GM21576 (cell line): ENCODE results near the gene UTY.

Source experiments
- ATAC-seq: cut with Tn5 transposase; IDR thresholded peaks from one replicate; pipeline ENCODE4 v1.9.1; 2021; ENCODE audit warnings: mild to moderate bottlenecking, moderate library complexity; ENCODE audit not compliant: unreplicated experiment

Gene UTY

DNA sequence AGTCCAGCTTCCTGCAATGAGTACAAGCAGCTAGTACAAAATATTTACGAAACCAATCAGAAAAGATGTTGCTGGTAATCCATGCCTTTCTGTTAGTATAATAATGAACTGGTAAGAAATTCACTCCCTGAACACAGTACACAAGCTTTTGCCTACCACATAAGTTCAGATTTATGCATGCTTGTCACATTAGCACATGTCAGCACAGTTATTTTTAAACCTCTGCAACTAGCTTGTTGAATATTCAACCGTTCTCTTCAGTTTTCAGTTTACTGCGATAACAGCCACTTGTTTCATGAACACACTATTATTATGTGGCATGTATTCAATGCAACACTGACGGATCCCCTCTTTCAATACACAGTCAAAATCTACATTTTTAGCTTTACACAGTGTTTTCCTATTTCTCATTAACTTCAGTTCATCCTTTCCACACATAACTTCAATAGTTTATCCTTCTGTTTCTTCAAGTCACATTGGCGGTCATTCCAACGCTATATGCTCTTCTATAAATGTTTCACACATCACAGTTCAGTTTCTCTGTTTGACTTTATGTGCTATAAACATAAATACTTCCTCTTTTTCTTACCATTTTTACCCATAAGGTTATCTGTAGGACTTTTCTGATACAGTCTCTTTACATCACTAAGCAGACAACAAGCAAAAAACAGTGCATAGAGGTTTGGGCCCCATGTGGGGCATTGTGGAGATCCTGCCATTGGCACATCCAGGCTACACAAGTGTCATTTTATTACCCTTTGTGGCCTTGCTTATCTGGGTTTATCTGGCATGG lies 62.8 kb downstream of the UTY start:
- ATAC-seq: no peak

DNA sequence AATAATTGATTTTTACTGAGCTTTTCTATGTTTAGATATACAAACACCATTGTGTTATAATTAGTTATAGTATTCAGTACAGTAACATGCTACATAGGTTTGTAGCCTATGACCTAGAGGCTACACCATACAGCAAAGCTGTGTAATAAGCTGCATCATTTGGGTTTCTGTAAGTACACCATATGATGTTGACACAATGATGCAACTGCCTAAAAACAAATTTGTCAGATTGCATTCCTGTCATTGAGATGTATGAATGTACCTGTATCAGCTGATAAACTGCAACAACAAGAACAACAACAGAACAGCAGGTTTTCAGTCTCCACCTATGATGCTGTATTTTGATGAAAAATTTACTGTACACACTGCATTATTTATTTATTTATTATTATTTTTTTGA lies 64.3 kb downstream of the UTY start:
- no peak for ATAC-seq

DNA sequence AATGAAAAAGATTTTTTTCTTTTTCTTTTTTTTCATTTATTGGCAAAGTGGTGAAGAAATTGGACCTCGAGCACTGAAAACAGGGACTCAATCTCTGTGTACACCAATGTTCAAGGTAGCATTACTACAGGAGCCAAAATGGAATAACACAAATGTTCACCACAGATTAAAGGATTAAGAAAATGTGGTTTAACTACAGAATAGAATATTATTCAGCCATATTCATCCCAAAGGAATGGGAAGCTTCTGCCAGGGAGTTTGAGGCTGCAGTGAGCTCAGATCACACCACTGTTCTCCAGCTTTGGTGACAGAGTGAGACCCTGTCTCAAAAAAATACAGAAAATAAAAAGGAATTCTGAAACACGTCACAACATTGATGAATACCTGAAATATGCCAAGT lies 81.0 kb downstream of the UTY start:
- no peak for ATAC-seq

DNA sequence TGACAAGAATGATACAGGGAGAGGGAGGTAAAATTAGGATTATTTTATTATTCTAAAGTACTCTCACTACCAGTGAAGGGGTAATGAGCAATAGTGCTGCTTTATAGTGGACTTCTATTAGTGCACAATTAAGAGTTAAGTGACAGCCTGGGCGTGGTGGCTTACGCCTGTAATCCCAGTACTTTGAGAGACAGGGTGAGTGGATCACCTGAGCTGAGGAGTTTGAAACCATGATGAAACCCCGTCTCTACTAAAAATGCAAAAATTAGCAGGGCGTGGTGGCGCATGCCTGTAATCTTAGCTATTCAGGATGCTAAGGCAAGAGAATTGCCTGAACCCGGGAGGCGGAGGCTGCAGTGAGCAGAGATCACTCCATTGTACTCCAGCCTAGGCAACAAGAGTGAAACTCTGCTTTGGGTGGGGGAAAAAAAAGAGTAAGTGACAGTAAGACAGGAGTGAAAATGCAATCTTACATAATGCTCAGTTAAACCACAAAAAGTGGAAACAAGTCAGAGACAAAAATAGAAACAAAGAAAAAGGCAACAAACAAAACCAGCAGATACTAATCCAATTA lies 98.6 kb downstream of the UTY start:
- no peak for ATAC-seq

DNA sequence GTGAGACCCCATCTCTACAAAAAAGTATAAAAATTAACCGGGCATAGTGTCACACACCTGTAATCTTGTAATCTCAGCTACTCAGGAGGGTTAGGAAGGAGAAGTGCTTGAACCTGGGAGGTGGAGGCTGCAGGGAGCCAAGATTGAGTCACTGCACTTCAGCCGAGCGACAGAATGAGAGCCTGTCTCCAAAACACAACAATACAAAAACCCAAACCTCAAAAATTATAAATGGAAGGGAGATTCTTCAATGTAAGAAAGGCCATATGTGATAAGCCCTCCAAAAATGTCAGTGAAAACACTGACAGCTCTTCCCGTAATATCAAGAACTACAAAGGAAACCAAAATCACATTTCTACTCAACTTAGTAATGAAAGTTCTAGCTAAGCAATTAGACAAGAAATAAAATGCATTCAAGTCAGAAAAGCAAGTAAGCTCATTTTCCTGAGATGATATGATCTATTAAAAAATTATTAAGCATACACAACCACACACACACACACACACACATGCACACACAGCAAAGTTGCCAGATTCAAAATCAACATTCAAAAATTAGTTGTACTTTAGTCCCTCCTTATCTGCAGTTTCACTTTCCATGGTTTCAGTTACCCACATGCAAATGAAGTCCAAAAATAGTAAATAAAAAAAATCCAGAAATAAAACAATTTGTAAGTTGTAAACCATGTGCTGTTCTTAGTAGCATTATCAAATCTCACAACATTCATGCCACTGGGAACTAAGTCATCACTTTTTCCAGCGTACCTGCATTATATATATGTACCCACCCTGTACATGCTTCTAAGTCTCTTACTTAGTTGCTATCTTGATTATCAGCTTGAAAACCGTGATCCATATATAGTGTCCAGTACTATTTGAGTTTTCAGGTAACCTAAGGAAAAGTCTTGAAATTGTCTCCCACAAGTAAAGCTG lies 108.7 kb downstream of the UTY start:
- ATAC-seq: no peak

DNA sequence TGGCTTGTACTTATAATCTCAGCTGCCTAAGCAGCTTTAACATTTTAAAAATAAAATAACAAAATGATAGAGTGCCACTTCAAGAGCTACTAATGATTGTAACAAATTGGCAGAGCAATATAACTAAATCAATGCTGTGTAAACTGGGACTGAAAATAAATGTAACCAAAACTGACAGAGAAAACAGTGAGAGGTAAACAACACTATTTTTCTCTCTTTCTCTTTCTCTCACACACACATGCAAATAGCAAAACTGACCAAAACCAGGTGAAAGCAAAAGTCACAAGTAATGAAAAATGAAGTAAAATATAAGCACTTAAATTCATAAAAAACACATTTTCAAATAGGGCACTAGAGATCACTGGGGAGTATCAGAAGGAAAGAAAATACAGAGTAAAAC lies 109.6 kb downstream of the UTY start:
- no peak for ATAC-seq

DNA sequence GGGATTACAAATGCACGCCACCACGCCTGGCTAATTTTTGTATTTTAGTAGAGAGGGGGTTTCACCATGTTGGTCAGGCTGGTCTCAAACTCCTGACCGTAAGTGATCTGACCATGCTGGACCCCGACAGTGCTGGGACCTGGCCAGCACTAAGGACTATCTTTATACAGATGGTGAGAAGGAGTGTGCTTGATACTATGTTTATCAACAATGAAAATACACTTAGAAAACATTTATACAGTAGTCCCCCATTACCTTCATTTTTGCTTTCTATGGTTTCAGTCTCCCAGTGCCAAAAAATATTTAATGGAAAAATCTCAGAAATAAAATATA lies 111.4 kb downstream of the UTY start:
- ATAC-seq: no peak

DNA sequence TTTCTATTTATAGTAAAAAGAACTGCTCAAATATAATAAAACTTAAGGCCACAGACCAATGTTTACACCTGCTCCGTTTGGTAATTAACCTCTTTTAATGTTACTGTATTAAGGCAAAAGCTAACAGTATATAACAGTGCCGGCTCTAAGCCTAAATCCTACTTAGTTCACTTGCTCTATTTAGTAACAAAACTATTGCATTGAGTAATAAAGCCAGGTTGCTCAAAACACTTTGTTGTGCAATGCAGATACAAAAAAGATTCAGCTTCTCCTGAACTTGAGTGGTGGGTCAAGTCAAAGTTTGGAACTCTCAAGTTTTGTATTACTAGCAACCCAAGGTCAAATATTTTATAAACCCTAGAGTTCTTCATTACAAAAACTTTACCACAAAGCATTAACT lies 116.2 kb downstream of the UTY start:
- ATAC-seq: no peak

DNA sequence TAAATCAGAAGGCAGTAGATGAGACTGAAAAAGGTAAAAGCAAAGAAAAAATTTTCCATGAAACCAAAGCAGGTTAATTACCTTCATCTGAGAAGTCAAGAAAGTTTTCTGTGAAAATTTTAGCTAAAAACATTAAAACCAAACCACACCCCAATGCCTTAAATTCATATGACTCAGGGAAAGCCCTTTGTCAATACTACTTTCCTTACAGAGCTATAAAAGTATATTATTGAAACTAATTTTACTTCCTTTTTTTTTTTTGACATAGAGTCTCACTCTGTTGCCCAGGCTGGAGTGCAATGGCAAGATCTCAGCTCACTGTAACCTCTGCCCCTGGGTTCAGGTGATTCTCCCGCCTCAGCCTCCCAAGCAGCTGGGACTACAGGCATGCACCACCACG lies 117.2 kb downstream of the UTY start:
- ATAC-seq: no peak

DNA sequence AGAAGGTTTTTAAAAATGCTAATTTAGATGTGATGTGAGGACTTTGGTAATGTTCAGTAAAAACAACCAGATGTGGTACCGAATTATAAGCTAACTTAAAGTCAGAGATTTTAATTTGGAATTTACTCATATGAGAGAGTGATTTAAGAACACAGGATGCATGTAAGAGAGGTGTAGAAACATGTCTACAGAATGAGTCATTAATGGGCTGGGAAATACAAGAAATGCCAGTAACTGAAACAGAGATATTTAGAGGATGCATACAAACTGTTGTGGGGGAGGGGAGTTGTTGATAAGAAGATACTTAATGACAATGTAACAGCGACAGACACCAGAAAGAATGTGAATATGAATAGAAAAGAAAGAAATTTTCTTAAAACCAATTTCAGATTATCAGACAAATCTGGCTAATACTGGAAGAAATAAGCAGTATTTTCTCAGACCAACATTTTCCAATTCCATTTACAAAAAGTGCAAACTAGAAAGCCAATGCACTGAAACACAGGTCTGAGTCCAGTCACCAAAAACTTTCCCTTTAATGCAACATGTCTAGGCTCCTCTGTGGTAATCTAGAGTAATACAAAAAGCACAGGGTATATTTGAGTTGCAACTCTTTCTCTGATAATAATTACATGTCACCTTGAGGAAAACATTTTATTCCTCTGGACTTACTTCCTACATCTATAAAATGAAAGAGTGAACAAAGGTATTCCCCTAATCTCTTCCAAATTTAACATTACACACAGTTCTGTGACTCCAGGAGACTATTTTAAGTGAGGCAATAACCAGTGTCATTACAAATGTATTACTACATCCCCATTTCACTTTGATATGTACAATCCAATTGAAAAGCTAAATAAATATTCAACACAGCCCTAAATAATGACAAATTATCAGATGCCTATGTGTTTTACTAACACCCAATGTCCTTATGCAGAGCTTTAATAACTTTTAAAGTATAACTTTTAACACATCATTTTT lies 117.9 kb downstream of the UTY start:
- ATAC-seq: no peak

DNA sequence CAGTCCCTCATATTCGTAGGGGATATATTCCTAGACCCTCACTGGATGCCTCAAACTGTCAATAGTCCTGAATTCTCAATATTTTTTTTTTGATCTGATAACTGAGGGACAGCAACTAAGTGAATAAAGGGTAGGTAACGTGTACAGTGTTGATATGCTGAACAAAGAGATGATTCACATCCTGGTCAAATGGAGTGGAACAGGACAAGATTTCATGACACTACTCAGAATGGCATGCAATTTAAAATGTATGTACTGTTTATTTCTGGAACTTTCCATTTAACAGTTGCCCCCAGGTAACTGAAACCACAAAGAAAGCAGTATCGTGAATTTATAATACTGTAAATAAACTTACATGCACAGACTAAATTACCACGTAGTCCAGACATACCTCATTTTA lies 128.4 kb downstream of the UTY start:
- ATAC-seq: no peak

DNA sequence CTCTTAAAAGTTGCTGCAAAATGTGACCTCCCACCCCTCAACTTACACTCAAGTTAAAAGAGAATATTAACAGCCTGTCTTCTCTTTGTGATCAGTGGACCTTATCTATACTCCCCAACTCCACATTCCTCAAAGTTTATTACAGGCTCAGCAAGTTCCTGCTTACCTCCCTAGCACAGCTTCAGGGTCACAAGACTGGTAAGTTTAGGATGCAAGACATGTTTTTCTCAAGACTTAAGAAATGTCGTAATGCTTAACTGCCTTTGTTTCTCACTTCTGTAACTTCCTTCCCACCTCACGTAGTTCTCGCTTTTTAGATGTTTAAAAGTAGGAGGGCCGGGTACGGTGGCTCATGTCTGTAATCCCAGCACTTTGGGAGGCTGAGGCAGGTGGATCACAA lies 132.7 kb downstream of the UTY start:
- ATAC-seq: no peak

DNA sequence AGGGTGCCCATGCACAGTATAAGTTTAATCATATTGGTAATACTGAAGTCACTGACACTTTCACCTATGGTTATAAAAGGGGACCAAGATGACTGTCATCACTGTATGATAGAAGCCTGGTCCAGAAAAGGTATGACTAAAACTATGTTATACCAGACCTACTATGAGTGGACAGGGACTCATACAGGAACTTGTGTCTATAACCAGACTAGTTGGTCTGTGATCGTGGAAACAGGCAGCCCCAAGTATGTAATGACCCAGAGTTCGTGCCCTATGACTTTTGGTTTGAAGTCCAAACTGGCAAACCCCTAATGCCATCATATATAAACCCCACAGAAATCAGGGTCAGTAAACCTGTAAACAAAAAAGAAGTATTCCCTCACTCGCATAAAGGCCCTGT lies 134.3 kb downstream of the UTY start:
- ATAC-seq: no peak

DNA sequence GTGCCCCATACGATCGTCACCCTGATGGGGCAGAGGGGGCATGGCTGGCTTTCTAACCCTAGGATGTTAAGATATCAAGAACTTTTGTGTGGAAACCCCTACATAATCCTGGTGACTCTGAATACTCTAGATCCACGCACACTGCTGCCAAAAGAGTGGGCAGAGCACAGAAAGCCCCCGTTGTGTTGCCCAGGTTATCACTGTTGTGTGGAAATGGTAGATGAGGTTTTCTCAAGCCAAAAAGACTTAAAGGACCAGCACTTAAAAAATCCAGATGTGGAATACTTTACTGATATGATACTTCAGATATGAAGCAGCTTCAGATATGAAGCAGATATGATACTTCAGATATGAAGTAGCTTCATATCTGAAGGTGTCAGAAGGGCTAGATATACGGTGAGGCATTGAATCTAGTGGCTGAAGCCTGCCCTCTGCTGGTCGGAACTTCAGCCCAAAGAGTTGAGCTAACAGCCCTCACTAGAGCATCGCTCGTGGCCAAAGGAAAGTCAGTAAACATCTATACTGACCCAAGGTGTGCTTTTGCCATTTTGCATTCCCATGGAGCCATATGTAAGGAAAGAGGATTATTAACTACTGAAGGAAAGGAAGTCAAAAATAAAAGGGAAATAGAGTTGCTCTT lies 136.4 kb downstream of the UTY start:
- ATAC-seq: no peak

DNA sequence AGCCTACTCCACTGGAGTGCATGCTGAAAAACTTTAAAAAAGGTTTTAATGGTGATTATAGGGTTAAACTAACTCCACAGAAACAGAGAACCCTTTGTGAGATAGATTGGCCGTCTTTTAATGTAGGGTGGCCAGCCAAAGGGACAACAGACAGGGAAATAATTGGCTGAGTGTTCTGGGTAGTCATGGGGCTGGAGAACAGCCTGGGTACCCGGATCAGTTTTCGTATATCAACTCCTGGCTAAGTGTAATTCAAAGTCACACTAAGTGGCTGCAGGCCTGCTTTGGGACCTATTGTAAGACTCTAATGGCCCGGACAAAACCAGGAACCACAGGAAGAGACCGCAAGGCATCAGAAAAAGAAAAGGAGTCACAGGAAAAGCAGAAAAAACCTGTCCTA lies 139.9 kb downstream of the UTY start:
- no peak for ATAC-seq

DNA sequence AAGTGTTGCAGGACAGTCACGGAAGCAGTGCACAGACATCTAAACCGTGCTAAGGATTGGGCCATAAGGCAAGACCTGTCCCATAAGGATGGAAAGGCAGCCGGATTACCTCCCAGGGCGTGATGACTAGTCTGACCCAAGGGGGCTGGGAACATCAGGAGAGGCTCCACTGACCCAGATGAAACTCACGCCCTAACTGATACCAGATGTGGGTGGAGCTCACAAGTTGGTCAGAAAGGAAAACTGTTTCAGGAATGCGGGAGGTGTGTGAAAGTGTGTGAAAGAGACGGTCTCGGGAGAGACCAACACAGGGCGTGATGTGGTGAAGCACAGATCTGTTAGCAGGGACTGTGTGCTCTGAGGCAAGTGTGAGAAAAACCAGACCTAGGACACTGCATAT lies 140.5 kb downstream of the UTY start:
- no peak for ATAC-seq

DNA sequence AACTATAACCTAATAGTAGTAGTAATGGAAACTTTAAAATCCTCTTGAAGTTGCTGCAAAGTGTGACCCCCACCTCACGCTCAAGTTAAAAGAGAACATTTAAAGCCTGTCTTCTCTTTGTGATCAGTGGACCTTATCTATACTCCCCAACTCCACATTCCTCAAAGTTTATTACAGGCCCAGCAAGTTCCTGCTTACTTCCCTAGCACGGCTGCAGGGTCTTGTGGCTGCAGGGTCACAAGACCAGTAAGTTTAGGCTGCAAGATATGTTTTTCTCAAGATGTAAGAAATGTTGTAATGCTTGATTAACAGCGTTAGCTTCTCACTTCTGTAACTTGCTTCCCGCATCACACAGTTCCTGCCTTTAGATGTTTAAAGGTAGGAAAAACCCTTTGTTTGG lies 141.1 kb downstream of the UTY start:
- ATAC-seq: no peak

DNA sequence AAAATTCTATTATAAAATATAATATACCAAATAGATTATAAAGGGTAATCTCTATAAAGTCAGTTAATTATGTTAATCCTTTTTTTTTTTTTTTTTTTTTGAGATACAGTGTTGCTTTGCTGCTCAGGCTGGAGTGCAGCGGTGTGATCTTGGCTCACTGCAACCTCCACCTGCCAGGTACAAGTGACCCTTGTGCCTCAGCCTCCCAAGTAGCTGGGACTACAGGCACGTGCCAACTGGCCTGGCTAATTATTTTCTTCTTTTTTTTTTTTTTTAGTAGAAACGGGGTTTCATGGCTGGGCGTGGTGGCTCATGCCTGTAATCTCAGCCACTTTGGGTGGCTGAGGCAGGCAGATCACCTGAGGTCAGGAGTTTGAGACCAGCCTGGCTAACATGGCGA lies 141.9 kb downstream of the UTY start:
- no peak for ATAC-seq

DNA sequence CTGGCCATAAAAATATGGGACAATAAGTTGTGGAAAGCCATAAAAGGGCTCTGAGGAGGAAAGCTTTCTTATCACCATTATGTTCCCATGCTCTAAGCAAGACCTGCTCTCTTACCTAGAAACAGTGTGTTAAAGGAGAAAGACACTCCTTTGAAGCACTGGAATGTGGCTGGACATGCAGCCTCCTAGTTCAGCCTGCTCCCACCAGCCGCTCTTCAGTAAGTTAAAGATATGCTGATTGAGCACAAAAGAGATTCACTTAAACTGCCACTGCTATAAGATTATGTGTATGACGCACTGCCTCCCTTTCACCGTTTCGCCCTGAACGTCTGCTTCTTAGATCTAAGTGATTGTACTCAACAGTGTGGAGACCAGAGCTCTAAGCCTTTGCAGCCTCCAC lies 146.0 kb downstream of the UTY start:
- ATAC-seq: no peak

DNA sequence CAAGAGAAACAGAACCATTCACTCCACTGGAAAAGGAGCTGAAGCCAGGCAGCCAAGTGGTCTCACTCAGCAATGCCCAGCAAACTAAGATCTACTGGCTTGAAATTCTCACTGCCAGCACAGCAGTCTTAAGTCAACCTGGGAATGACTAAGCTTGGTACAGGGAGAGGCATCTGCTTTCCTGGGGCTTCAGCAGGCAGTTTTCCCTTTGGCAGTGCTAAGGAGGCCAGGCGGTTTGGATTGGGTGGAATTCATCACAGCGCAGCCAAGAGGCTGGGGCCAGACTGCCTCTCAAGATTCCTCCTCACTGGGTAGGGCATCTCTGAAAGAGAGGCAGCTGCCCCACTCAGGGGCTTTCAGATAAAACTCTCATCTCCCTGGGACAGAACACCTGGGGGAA lies 149.2 kb downstream of the UTY start:
- ATAC-seq: no peak
